Right lobe of liver (tissue), 4 donors: ENCODE data around the gene SNRPA.

ENCODE experiments used
- POLR2A ChIP-seq: fragments of 450-650 bp; IDR thresholded peaks from one replicate; pipeline ENCODE4 v1.6.1; 2017; ENCODE audit warnings: antibody characterized with exemption, mild to moderate bottlenecking
- TF ChIP-seq, protein P1 (sequence below), 4 donors: fragments of 200-600 bp in 3 of 4; fragments of 450-650 bp in 1 of 4; IDR thresholded peaks; one replicate each; pipeline versions ENCODE4 v1.5.1 to v1.8.0; 2016 to 2022; ENCODE audit warnings: antibody characterized with exemption in 4 of 4, mild to moderate bottlenecking in 2 of 4
- donor health status: DM: no; HTN: no; CAD: no.
- donor health status: DM: no; HTN: no; CAD: no.
- donor health status: DM: no; HTN: yes; CAD: no.

GRCh38 chr19:40803857-40804782, 53.1 kb downstream of the SNRPA start:
- no peak for TF ChIP-seq POLR2A
- TF ChIP-seq, protein P1, sequence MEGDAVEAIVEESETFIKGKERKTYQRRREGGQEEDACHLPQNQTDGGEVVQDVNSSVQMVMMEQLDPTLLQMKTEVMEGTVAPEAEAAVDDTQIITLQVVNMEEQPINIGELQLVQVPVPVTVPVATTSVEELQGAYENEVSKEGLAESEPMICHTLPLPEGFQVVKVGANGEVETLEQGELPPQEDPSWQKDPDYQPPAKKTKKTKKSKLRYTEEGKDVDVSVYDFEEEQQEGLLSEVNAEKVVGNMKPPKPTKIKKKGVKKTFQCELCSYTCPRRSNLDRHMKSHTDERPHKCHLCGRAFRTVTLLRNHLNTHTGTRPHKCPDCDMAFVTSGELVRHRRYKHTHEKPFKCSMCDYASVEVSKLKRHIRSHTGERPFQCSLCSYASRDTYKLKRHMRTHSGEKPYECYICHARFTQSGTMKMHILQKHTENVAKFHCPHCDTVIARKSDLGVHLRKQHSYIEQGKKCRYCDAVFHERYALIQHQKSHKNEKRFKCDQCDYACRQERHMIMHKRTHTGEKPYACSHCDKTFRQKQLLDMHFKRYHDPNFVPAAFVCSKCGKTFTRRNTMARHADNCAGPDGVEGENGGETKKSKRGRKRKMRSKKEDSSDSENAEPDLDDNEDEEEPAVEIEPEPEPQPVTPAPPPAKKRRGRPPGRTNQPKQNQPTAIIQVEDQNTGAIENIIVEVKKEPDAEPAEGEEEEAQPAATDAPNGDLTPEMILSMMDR (IDR thresholded peaks at IDR 0.05) = no peak
